Measurements from ENCODE around the gene KCNQ1OT1.

Gene KCNQ1OT1

DNA sequence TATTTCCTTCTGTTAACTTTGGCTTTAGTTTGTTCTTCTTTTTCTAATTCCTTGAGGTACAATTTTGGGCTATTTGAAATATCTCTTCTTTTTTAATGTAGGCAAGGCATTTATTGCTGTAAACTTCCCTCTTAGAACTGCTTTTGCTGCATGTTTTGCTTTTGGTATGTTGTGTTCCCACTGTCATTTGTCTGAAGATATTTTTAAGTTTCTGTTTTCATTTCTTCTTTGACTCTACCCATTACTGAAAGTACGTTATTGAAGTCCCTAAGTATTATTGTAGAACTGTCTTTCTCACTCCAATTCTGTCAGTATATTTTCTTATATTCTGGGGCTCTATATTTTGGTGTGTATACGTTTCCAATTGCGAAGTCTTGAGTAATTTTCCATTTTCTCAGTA, 77.9 kb downstream of the KCNQ1OT1 start:
- Histone ChIP-seq H3K36me3 (ENCODE audit: control insufficient read depth in 4 of 4, insufficient read depth in 4 of 4, low read length in 3 of 4) (no peaks in the 10 kb centered on the region), H3K27me3 (replicated peaks in 2 of 5; ENCODE audit: control insufficient read depth in 4 of 5, insufficient read depth in 5 of 5, low read length in 4 of 5) (no peaks in the 10 kb centered on the region), H3K27ac (ENCODE audit: insufficient read depth in 1 of 2, low read depth in 1 of 2, low read length in 2 of 2, poor library complexity in 1 of 2, severe bottlenecking in 2 of 2) (no peak overlapping the region), H3K4me3 (ENCODE audit: control insufficient read depth in 1 of 7, extremely low read depth in 1 of 7, insufficient read depth in 4 of 7, low read depth in 2 of 7, low read length in 6 of 7) (no peak overlapping the region), H3K4me1 (ENCODE audit: control extremely low read depth in 1 of 4, control insufficient read depth in 4 of 4, insufficient read depth in 4 of 4, low read length in 3 of 4) (no peaks in the 10 kb centered on the region), H3K9me3 (ENCODE audit: control extremely low read depth in 1 of 5, control insufficient read depth in 4 of 5, insufficient read depth in 2 of 5, low read depth in 1 of 5, low read length in 4 of 5) (peaks cover 0 to 8% (median 0%) of the 10 kb centered on the region in 5 experiments)
- ChIA-PET CTCF (no interaction called here), POLR2A (no interaction called here)
- no peak for DNase-seq
- WGBS (ENCODE audit: insufficient coverage), result no CpG with 5 or more reads among the region's 3 CpGs

DNA sequence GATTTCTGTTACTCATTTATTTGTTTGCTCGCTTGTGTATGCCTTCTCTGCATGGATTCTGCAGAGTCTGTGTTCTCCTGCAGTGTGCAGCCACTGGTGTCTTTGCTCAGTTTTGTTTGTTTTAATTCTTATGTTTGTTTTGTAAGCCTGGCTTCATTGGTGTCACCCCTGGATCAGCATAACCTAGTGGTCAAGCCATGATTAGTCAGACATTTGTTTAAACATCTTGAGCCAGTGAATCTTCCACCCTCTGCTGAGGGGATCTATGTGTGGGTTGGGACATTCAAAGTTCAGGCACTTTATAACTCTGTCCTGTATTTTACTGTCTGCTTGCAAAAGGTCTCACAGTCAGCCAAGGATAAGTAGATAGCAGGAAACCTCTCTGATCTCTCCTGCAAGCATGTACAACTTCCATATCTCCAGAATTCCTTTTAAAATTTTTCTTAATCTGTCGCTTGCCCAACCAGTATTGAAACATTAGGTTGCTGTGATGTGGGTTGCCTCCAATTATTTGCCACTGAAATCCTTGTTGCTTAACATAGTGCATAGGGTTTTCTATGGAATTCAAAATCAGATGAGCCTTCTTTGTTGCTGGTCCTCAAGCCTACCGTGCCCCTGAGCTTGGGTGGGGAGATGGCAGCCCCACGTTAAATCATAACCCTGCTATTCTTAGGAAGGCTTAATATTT, 86.8 kb downstream of the KCNQ1OT1 start:
- Histone ChIP-seq H3K27me3 (replicated peaks in 2 of 5; ENCODE audit: control insufficient read depth in 4 of 5, insufficient read depth in 5 of 5, low read length in 4 of 5) (no peaks in the 10 kb centered on the region), H3K27ac (ENCODE audit: insufficient read depth in 1 of 2, low read depth in 1 of 2, low read length in 2 of 2, poor library complexity in 1 of 2, severe bottlenecking in 2 of 2) (no peak overlapping the region), H3K4me3 (ENCODE audit: control insufficient read depth in 1 of 7, extremely low read depth in 1 of 7, insufficient read depth in 4 of 7, low read depth in 2 of 7, low read length in 6 of 7) (no peak overlapping the region), H3K4me1 (ENCODE audit: control extremely low read depth in 1 of 4, control insufficient read depth in 4 of 4, insufficient read depth in 4 of 4, low read length in 3 of 4) (no peaks in the 10 kb centered on the region), H3K36me3 (ENCODE audit: control insufficient read depth in 4 of 4, insufficient read depth in 4 of 4, low read length in 3 of 4) (no peaks in the 10 kb centered on the region), H3K9me3 (ENCODE audit: control extremely low read depth in 1 of 5, control insufficient read depth in 4 of 5, insufficient read depth in 2 of 5, low read depth in 1 of 5, low read length in 4 of 5) (peaks cover 0 to 20% (median 7%) of the 10 kb centered on the region in 5 experiments)
- 100% methylated on average over 1 of the region's 4 CpGs for WGBS (ENCODE audit: insufficient coverage)
- CTCF ChIA-PET, result no interaction called here
- POLR2A ChIA-PET, result no interaction called here
- DNase-seq, result no peak

DNA sequence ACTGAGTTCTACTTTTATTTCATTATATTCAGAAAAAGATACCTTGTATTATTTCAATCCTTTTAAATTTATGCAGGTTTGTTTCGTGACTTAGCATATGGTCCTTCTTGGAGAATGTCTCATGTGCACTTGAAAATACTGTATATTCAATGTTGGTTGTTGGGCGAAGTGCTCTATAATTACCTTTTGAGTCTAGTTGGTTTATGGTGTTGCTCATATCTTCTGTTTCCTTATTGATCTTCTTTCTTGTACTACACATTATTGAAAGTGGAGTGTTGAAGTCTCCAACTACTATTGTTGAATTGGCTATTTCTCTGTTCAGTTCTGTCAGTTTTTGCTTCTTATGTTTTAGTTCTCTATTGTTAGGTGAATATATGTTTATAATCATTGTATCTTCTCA, 90.4 kb downstream of the KCNQ1OT1 start:
- no peak for DNase-seq
- Histone ChIP-seq H3K27me3 (replicated peaks in 2 of 5; ENCODE audit: control insufficient read depth in 4 of 5, insufficient read depth in 5 of 5, low read length in 4 of 5) (no peaks in the 10 kb centered on the region), H3K27ac (ENCODE audit: insufficient read depth in 1 of 2, low read depth in 1 of 2, low read length in 2 of 2, poor library complexity in 1 of 2, severe bottlenecking in 2 of 2) (no peak overlapping the region), H3K4me3 (ENCODE audit: control insufficient read depth in 1 of 7, extremely low read depth in 1 of 7, insufficient read depth in 4 of 7, low read depth in 2 of 7, low read length in 6 of 7) (no peak overlapping the region), H3K9me3 (ENCODE audit: control extremely low read depth in 1 of 5, control insufficient read depth in 4 of 5, insufficient read depth in 2 of 5, low read depth in 1 of 5, low read length in 4 of 5) (peaks cover 0 to 29% (median 8%) of the 10 kb centered on the region in 5 experiments), H3K36me3 (ENCODE audit: control insufficient read depth in 4 of 4, insufficient read depth in 4 of 4, low read length in 3 of 4) (no peaks in the 10 kb centered on the region), H3K4me1 (ENCODE audit: control extremely low read depth in 1 of 4, control insufficient read depth in 4 of 4, insufficient read depth in 4 of 4, low read length in 3 of 4) (no peaks in the 10 kb centered on the region)
- WGBS (ENCODE audit: insufficient coverage), result no CpG with 5 or more reads among the region's 2 CpGs
- ChIA-PET POLR2A (no interaction called here), CTCF (no interaction called here)

DNA sequence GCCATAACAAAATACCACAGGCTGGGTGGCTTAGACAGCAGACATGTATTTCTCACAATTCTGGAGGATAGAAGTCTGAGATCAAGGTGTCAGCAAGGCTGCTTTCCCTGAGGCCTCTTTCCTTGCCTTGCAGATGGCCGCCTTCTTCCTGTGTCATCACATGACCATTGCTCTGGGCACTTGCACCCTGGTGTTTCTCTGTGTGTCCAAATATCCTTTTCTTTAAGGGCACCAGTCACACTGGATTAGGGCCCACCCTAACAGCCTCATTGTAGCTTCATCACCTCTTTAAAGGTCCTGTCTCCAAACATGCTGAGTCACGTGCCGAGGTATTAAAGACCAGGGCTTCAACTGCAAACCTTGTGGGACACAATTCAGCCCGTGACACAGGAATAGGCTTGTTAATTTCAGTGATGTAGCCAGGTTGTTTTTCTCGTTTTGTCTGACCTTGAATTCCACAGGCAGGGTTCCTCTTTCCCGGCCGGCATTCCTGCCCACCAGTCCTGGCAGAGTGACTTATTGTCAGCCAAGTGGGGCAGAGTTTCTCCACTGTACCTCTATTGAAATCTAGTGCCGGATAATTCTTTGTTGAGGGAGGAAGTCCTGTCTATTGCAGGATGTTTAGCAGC, 100.1 kb downstream of the KCNQ1OT1 start:
- peaks cover 0 to 12% (median 3%) of the 10 kb centered on the region in 5 experiments for H3K9me3 ChIP-seq (ENCODE audit: control extremely low read depth in 1 of 5, control insufficient read depth in 4 of 5, insufficient read depth in 2 of 5, low read depth in 1 of 5, low read length in 4 of 5)
- no peak overlapping the region for H3K4me3 ChIP-seq (ENCODE audit: control insufficient read depth in 1 of 7, extremely low read depth in 1 of 7, insufficient read depth in 4 of 7, low read depth in 2 of 7, low read length in 6 of 7)
- POLR2A ChIA-PET, result no interaction called here
- H3K4me1 ChIP-seq (ENCODE audit: control extremely low read depth in 1 of 4, control insufficient read depth in 4 of 4, insufficient read depth in 4 of 4, low read length in 3 of 4), result no peaks in the 10 kb centered on the region
- CTCF ChIA-PET, result no interaction called here
- H3K27me3 ChIP-seq (replicated peaks in 2 of 5; ENCODE audit: control insufficient read depth in 4 of 5, insufficient read depth in 5 of 5, low read length in 4 of 5), result no peaks in the 10 kb centered on the region
- no peak overlapping the region for H3K27ac ChIP-seq (ENCODE audit: insufficient read depth in 1 of 2, low read depth in 1 of 2, low read length in 2 of 2, poor library complexity in 1 of 2, severe bottlenecking in 2 of 2)
- no peak for DNase-seq
- no peaks in the 10 kb centered on the region for H3K36me3 ChIP-seq (ENCODE audit: control insufficient read depth in 4 of 4, insufficient read depth in 4 of 4, low read length in 3 of 4)
- WGBS (ENCODE audit: insufficient coverage), result 96% methylated on average over 7 of the region's 8 CpGs

DNA sequence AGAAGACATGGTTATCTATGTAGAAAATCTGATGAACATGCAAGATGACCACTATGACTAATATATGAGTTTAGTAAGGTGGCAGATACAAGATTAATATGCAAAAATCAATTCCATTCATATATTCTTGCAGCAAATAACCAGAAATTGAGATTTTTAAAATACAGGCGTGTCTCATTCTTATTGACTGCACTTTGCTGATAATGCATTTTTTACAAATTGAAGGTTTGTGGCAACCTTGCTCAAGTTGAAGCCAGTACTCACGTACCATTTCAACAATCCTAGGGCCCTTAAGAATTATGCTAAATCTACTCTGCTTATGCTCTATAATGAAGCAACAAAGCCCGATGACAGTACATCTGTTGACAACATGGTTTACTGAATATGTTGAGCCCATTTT, 104.6 kb downstream of the KCNQ1OT1 start:
- POLR2A ChIA-PET, result no interaction called here
- H3K27ac ChIP-seq (ENCODE audit: insufficient read depth in 1 of 2, low read depth in 1 of 2, low read length in 2 of 2, poor library complexity in 1 of 2, severe bottlenecking in 2 of 2), result no peak overlapping the region

DNA sequence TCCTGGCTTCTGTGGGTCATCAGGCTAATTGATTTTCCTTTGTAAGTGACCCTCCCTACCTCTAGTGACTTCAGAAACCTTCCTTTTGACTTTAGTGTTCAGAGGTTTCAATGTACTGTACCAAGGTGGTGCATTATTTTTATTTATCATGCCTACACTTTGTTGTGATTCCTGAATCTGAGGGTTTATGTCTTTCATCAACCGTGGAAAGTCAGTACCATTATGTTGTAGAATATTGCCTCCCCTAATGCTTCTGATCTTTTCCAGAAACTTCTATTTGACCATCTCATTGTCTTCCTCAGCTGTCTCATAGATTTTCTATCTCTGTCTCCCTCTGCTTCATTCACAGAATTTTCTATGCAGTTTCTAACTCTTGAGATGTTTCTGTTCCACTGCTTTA, 105.5 kb downstream of the KCNQ1OT1 start:
- H3K4me1 ChIP-seq (ENCODE audit: control extremely low read depth in 1 of 4, control insufficient read depth in 4 of 4, insufficient read depth in 4 of 4, low read length in 3 of 4), result no peaks in the 10 kb centered on the region
- ChIA-PET POLR2A (no interaction called here), CTCF (no interaction called here)
- 100% methylated on average over 1 of the region's 1 CpG for WGBS (ENCODE audit: insufficient coverage)
- H3K4me3 ChIP-seq (ENCODE audit: control insufficient read depth in 1 of 7, extremely low read depth in 1 of 7, insufficient read depth in 4 of 7, low read depth in 2 of 7, low read length in 6 of 7), result no peak overlapping the region
- H3K9me3 ChIP-seq (ENCODE audit: control extremely low read depth in 1 of 5, control insufficient read depth in 4 of 5, insufficient read depth in 2 of 5, low read depth in 1 of 5, low read length in 4 of 5), result peaks cover 0 to 23% (median 6%) of the 10 kb centered on the region in 5 experiments
- H3K27me3 ChIP-seq (replicated peaks in 2 of 5; ENCODE audit: control insufficient read depth in 4 of 5, insufficient read depth in 5 of 5, low read length in 4 of 5), result no peaks in the 10 kb centered on the region
- H3K27ac ChIP-seq (ENCODE audit: insufficient read depth in 1 of 2, low read depth in 1 of 2, low read length in 2 of 2, poor library complexity in 1 of 2, severe bottlenecking in 2 of 2), result no peak overlapping the region
- no peak for DNase-seq
- no peaks in the 10 kb centered on the region for H3K36me3 ChIP-seq (ENCODE audit: control insufficient read depth in 4 of 4, insufficient read depth in 4 of 4, low read length in 3 of 4)

More for the DNA sequence above, 104.6 kb downstream of the KCNQ1OT1 start:
- Histone ChIP-seq H3K9me3 (ENCODE audit: control extremely low read depth in 1 of 5, control insufficient read depth in 4 of 5, insufficient read depth in 2 of 5, low read depth in 1 of 5, low read length in 4 of 5) (peaks cover 0 to 23% (median 6%) of the 10 kb centered on the region in 5 experiments), H3K4me3 (ENCODE audit: control insufficient read depth in 1 of 7, extremely low read depth in 1 of 7, insufficient read depth in 4 of 7, low read depth in 2 of 7, low read length in 6 of 7) (no peak overlapping the region), H3K36me3 (ENCODE audit: control insufficient read depth in 4 of 4, insufficient read depth in 4 of 4, low read length in 3 of 4) (no peaks in the 10 kb centered on the region), H3K27me3 (replicated peaks in 2 of 5; ENCODE audit: control insufficient read depth in 4 of 5, insufficient read depth in 5 of 5, low read length in 4 of 5) (no peaks in the 10 kb centered on the region), H3K4me1 (ENCODE audit: control extremely low read depth in 1 of 4, control insufficient read depth in 4 of 4, insufficient read depth in 4 of 4, low read length in 3 of 4) (no peaks in the 10 kb centered on the region)
- CTCF ChIA-PET, result no interaction called here
- WGBS (ENCODE audit: insufficient coverage), result 100% methylated on average over 1 of the region's 3 CpGs
- DNase-seq, result no peak

DNA sequence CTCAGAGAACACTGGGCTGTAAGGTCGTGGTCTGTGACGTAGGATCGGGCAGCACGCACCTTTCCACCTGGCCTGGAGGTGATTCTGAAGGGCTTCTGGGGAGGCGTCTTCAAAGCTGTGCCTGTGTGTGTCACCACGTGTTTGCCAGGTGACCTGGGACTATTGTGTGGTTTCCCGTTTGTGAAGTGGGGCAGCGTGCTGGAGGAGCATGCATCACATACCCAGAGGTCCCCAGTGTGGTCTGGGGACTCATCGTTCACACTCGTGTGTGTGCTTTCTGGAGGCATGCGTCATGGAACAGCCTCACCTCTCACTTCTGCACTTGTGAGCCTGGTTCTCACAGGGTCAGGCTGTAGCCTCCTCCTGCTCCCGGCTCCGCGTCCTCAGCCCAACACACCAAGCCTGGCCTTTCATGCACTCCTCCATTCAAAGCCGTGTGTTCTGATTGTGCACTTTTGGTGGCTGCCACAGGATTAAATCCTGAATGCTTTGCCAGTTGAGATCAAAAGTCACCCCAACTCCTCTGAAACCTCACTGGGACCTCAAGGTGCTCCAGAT, 106.3 kb downstream of the KCNQ1OT1 start:
- CTCF ChIA-PET, result no interaction called here

More for the DNA sequence above, 106.3 kb downstream of the KCNQ1OT1 start:
- no peak overlapping the region for H3K27ac ChIP-seq (ENCODE audit: insufficient read depth in 1 of 2, low read depth in 1 of 2, low read length in 2 of 2, poor library complexity in 1 of 2, severe bottlenecking in 2 of 2)
- 97% methylated on average over 11 of the region's 15 CpGs for WGBS (ENCODE audit: insufficient coverage)
- no peaks in the 10 kb centered on the region for H3K4me1 ChIP-seq (ENCODE audit: control extremely low read depth in 1 of 4, control insufficient read depth in 4 of 4, insufficient read depth in 4 of 4, low read length in 3 of 4)
- POLR2A ChIA-PET, result no interaction called here
- DNase-seq, result no peak
- peaks cover 0 to 22% (median 3%) of the 10 kb centered on the region in 5 experiments for H3K9me3 ChIP-seq (ENCODE audit: control extremely low read depth in 1 of 5, control insufficient read depth in 4 of 5, insufficient read depth in 2 of 5, low read depth in 1 of 5, low read length in 4 of 5)
- H3K4me3 ChIP-seq (ENCODE audit: control insufficient read depth in 1 of 7, extremely low read depth in 1 of 7, insufficient read depth in 4 of 7, low read depth in 2 of 7, low read length in 6 of 7), result no peak overlapping the region
- H3K27me3 ChIP-seq (replicated peaks in 2 of 5; ENCODE audit: control insufficient read depth in 4 of 5, insufficient read depth in 5 of 5, low read length in 4 of 5), result no peaks in the 10 kb centered on the region
- no peaks in the 10 kb centered on the region for H3K36me3 ChIP-seq (ENCODE audit: control insufficient read depth in 4 of 4, insufficient read depth in 4 of 4, low read length in 3 of 4)
